Measurements from ENCODE around the gene GAB2. TPM values are rescaled to one million over a fixed set of nuclear protein-coding genes. Genes with fewer than 3 reads are reported as not detected.
"Not testable (repeated sequence)": the region's sequence is repeated elsewhere in the genome, so short reads cannot be mapped to it uniquely, and the experiment has no call there.

Gene GAB2
- total and polyA plus RNA-seq, 2 of the 4 experiments (the other 2 are of a cell fraction): 3.3 to 5.9 TPM

DNA sequence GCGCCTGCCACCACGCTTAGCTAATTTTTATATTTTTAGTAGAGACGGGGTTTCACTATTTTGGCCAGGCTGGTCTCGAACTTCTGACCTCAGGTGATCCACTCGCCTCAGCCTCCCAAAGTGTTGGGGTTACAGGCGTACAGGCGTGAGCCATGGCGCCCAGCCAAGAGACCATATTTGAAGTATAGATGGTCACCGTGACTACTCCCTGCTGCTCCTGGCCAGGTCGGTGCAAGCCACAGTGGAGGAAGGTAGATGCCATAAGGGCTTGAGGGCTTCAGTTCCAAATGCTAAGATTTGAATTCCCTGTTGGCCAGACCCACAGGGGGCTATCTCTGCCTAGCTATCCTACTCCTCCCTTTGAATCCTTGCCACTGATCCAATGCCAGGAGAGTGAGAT, 194.9 kb downstream of the GAB2 start:
- ATAC-seq (ENCODE audit: low read depth); H2AK5ac ChIP-seq (ENCODE audit: low read depth, low read length); H4K91ac ChIP-seq (ENCODE audit: insufficient read depth, low read depth, low read length); H3K4ac ChIP-seq (ENCODE audit: low read depth, low read length); H3K4me3 ChIP-seq (ENCODE audit: insufficient read depth, low read depth, low read length); H2AK9ac ChIP-seq (replicated peaks; ENCODE audit: low read depth, low read length, poor library complexity); dilution Hi-C loops (cut with HindIII; ENCODE audit: low sequenced_read_pairs, unreplicated experiment); H2BK120ac ChIP-seq (ENCODE audit: low read depth, low read length); H4K20me1 ChIP-seq (ENCODE audit: insufficient read depth, low read length); BruUV-seq (replicated peaks); H2BK15ac ChIP-seq (ENCODE audit: low read depth, low read length); H2BK20ac ChIP-seq (ENCODE audit: low read depth, low read length); H3K9me3 ChIP-seq (ENCODE audit: control insufficient read depth, insufficient read depth, low read length); H3K14ac ChIP-seq (replicated peaks; ENCODE audit: low read depth, low read length); H3K4me1 ChIP-seq (ENCODE audit: control insufficient read depth, insufficient read depth, low read length); CTCF ChIA-PET; H3K56ac ChIP-seq (ENCODE audit: extremely low read depth, insufficient read depth, low read length); H3K4me2 ChIP-seq (ENCODE audit: low read depth, low read length); DNase-seq; H3K27me3 ChIP-seq (ENCODE audit: control insufficient read depth, insufficient read depth, low read length); H2AFZ ChIP-seq (replicated peaks; ENCODE audit: low read length, poor library complexity); H3K9ac ChIP-seq (ENCODE audit: low read depth, low read length); H3K27ac ChIP-seq (ENCODE audit: insufficient read depth, low read length); POLR2A ChIA-PET (ENCODE audit: unreplicated experiment); H4K8ac ChIP-seq (ENCODE audit: low read depth in 2 of 2, low read length in 2 of 2); H4K5ac ChIP-seq (ENCODE audit: low read depth, low read length); H3K23ac ChIP-seq (ENCODE audit: low read depth, low read length); H2BK5ac ChIP-seq (ENCODE audit: low read depth, low read length, poor library complexity, severe bottlenecking); intact Hi-C loops (cut with micrococcal nuclease); H3K18ac ChIP-seq (ENCODE audit: low read depth, low read length): not testable (repeated sequence)
- H3K79me1 ChIP-seq (ENCODE audit: low read depth in 1 of 2, low read length in 2 of 2): peaks cover 0 to 12% of the 10 kb centered on the region in 2 experiments; a peak in 1 of 4 replicates
- H3K36me3 ChIP-seq (ENCODE audit: control insufficient read depth, insufficient read depth, low read length): peaks cover 61% of the 10 kb centered on the region
- peaks cover 22% of the 10 kb centered on the region; the same call in 1 of the 2 replicates for H3K9me1 ChIP-seq (ENCODE audit: insufficient read depth, low read length)
- in situ Hi-C loops (cut with MboI; ENCODE audit: low sequenced_read_pairs): loop anchor here (10.0 kb wide), 1 partner anchor 342 kb away; no protein-coding TSS in a partner anchor
- WGBS, 2 experiments (ENCODE audit: extremely low coverage in 2 of 2, insufficient read length in 1 of 2): 88% methylated on average over 6 of the region's 10 CpGs; no CpG with 5 or more reads in 1 of the 2 experiments

Data from IMR-90 (cell line).